ENCODE results near the gene ZBTB46.

ZBTB46 gene

GRCh38 chr20:63702036-63702665 is 128.9 kb downstream of the ZBTB46 start:
- no peak for DNase-seq

- no peak for DNase-seq
Measured at GRCh38 chr20:63701329-63702035, 129.6 kb downstream of the ZBTB46 start.

- DNase-seq: no peak
Measured at GRCh38 chr20:63701051-63701328, 130.1 kb downstream of the ZBTB46 start.

- DNase-seq: no peak
Measured at GRCh38 chr20:63700199-63701050, 130.6 kb downstream of the ZBTB46 start.

- no peak for DNase-seq
Measured at GRCh38 chr20:63699466-63700198, 131.4 kb downstream of the ZBTB46 start.

- peak; percentile 62 for DNase-seq
Measured at GRCh38 chr20:63698739-63699465, 132.2 kb downstream of the ZBTB46 start.

GRCh38 chr20:63697868-63698545 is 133.1 kb downstream of the ZBTB46 start:
- DNase-seq: no peak

- DNase-seq: no peak
Measured at GRCh38 chr20:63697357-63697867, 133.7 kb downstream of the ZBTB46 start.

- no peak for DNase-seq
Measured at GRCh38 chr20:63696628-63697356, 134.3 kb downstream of the ZBTB46 start, which contains the start of gene TNFRSF6B. Gene TNFRSF6B, plus strand, starts transcription at chr20:63696652. Its CDS starts 116 bp downstream, at chr20:63696768.

GRCh38 chr20:63696306-63696627 is 134.8 kb downstream of the ZBTB46 start:
- DNase-seq: no peak

GRCh38 chr20:63695424-63696305 is 135.4 kb downstream of the ZBTB46 start:
- no peak for DNase-seq

- DNase-seq: no peak
Measured at GRCh38 chr20:63694584-63695423, 136.3 kb downstream of the ZBTB46 start.

- DNase-seq: no peak
Measured at GRCh38 chr20:63693733-63694583, 137.1 kb downstream of the ZBTB46 start.

Measured in activated CD4-positive, alpha-beta T cell treated with anti-CD3 and anti-CD28 coated beads, Interleukin-10, Interleukin-2, amounts not matched to agents 100 ng/mL and 50 ng/mL, durations not matched to agents 16 hours and 8 hours (primary cell).